OCI-LY3 (cell line): ENCODE data around the gene VPS45.

Experiments used
- H2AFZ ChIP-seq: fragments of 200-600, 300-600 bp; shearing (Covaris generic); 2 replicates; pipeline ENCODE4 v1.6.0; 2014; ENCODE audit warnings: antibody characterized with exemption, low read depth, low read length
- H3K27ac ChIP-seq: fragments of 200-600, 300-600 bp; sonication (generic); 2 replicates; pipeline ENCODE4 v1.5.1; 2014; ENCODE audit warnings: mild to moderate bottlenecking, low read length, moderate library complexity, mixed read lengths
- H3K27me3 ChIP-seq: fragments of 200-600, 300-600 bp; sonication (generic); 2 replicates; pipeline ENCODE4 v1.6.1; 2014; ENCODE audit warnings: low read depth, low read length, mixed read lengths
- H3K36me3 ChIP-seq: fragments of 200-600, 300-600 bp; sonication (generic); replicated peaks from 2 replicates; pipeline ENCODE3; 2014; ENCODE audit warnings: low read depth, low read length, mixed read lengths
- H3K4me1 ChIP-seq: fragments of 300-600, 200-600 bp; sonication (generic); 2 replicates; pipeline ENCODE4 v1.6.1; 2014; ENCODE audit warnings: low read length, mixed read lengths
- H3K4me2 ChIP-seq: fragments of 200-600, 300-600 bp; sonication (generic); 2 replicates; pipeline ENCODE4 v1.6.1; 2014; ENCODE audit warnings: low read length, mixed read lengths
- H3K4me3 ChIP-seq: fragments of 300-600, 200-600 bp; sonication (generic); 2 replicates; pipeline ENCODE4 v1.5.1; 2014; ENCODE audit warnings: antibody characterized with exemption, mild to moderate bottlenecking, low read length, moderate library complexity
- H3K79me2 ChIP-seq: fragments of 300-600, 200-600 bp; shearing (Covaris generic); 2 replicates; pipeline ENCODE4 v1.6.1; 2014; ENCODE audit warnings: mild to moderate bottlenecking, low read length, mixed read lengths
- H3K9ac ChIP-seq: fragments of 300-600, 200-600 bp; shearing (Covaris generic); 2 replicates; pipeline ENCODE4 v1.6.0; 2014; ENCODE audit warnings: mild to moderate bottlenecking, low read length, moderate library complexity
- H3K9me3 ChIP-seq: fragments of 200-600, 300-600 bp; shearing (Covaris generic); 2 replicates; pipeline ENCODE4 v1.6.1; 2014; ENCODE audit warnings: low read length, mixed read lengths; ENCODE audit not compliant: insufficient read depth
- H4K20me1 ChIP-seq: fragments of 200-600, 300-600 bp; sonication (generic); 2 replicates; pipeline ENCODE4 v1.6.1; 2016; ENCODE audit warnings: low read length, mixed read lengths; ENCODE audit not compliant: insufficient read depth
- EZH2phosphoT487 ChIP-seq: fragments of 200-600 bp; shearing (Covaris generic); IDR thresholded peaks from 2 replicates; pipeline ENCODE4 v1.6.1; 2018; ENCODE audit warnings: antibody characterized with exemption, mixed run types, low read depth
- TF ChIP-seq, protein P1 (sequence below): fragments of 200-600, 300-600 bp; sonication (generic); IDR thresholded peaks from 2 replicates; pipeline ENCODE4 v1.5.1; 2014; ENCODE audit warnings: antibody characterized with exemption, low read length, low read depth

VPS45 gene

DNA sequence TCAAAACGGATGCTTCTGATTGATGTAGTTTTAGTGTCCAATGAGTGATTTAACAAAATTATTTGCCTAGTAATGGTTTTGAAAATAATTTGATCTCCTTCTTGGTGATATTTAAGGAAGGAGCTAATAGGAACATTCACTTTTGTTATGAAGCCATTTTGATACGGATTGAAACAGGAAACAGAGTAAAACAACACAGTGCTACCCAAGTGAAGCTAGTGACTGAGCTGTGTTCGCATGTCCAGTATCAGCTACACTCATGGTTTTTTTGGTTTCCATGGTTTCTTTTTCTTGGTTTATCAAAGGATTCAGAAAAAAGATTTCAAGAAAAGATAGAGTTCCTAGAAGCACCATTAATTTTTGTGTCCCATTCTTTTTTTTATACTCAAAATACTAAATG lies 42.0 kb downstream of the VPS45 start:
- H3K27ac ChIP-seq = no peak overlapping the region
- TF ChIP-seq EZH2phosphoT487 = no peak
- TF ChIP-seq, protein P1, sequence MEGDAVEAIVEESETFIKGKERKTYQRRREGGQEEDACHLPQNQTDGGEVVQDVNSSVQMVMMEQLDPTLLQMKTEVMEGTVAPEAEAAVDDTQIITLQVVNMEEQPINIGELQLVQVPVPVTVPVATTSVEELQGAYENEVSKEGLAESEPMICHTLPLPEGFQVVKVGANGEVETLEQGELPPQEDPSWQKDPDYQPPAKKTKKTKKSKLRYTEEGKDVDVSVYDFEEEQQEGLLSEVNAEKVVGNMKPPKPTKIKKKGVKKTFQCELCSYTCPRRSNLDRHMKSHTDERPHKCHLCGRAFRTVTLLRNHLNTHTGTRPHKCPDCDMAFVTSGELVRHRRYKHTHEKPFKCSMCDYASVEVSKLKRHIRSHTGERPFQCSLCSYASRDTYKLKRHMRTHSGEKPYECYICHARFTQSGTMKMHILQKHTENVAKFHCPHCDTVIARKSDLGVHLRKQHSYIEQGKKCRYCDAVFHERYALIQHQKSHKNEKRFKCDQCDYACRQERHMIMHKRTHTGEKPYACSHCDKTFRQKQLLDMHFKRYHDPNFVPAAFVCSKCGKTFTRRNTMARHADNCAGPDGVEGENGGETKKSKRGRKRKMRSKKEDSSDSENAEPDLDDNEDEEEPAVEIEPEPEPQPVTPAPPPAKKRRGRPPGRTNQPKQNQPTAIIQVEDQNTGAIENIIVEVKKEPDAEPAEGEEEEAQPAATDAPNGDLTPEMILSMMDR = no peak
- no peak overlapping the region for H3K4me2 ChIP-seq
- H4K20me1 ChIP-seq = no peaks in the 10 kb centered on the region
- no peaks in the 10 kb centered on the region for H3K9me3 ChIP-seq
- peaks cover 15% of the 10 kb centered on the region for H3K36me3 ChIP-seq
- H2AFZ ChIP-seq = no peak overlapping the region
- H3K27me3 ChIP-seq = no peaks in the 10 kb centered on the region
- H3K4me3 ChIP-seq = no peak overlapping the region
- no peak overlapping the region for H3K9ac ChIP-seq
- no peaks in the 10 kb centered on the region for H3K79me2 ChIP-seq
- H3K4me1 ChIP-seq = peaks cover 12% of the 10 kb centered on the region

DNA sequence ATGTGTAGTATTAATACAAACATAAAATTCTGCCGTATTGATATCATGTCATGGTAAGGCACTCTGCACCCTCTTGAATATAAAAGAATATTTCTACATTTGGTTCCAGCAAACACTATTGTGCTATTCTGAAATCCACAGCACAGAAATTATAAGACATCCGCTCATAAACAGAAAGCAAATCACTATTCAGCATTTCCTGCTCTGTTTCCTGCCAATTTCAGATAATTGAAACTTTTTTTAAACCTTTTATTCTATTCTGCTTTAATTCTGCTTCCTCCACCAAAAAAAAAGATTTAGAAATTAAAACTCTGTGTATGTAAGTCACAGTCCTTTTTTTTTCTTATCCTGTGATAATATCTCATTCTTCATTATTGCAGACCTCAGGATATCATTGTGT lies 42.5 kb downstream of the VPS45 start:
- TF ChIP-seq EZH2phosphoT487 = no peak
- TF ChIP-seq, protein P1 = no peak
- no peak overlapping the region for H3K4me2 ChIP-seq

DNA sequence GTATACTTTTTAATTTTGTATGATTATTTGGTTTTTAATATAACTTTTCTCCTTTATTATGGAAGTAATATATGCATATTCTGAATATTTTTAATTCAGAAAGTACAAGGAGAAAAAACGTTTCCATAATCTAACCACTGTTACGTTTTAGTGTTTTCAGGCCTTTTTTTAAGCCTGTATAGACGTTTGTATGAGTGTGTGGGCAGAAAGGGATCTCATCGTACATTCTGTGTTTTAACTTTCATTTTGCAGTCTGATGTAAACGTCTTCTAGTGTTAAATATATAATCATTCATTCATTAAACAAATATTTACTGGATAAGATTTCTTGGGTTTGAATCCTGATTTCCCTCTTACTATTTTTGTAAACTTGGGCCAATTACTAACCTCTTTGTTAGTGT lies 44.1 kb downstream of the VPS45 start:
- H3K36me3 ChIP-seq = peaks cover 31% of the 10 kb centered on the region
- no peaks in the 10 kb centered on the region for H3K79me2 ChIP-seq
- TF ChIP-seq, protein P1 = no peak
- H3K27me3 ChIP-seq = no peaks in the 10 kb centered on the region
- no peak overlapping the region for H3K4me2 ChIP-seq
- no peak overlapping the region for H3K4me3 ChIP-seq
- H2AFZ ChIP-seq = no peak overlapping the region
- H3K4me1 ChIP-seq = peaks cover 3% of the 10 kb centered on the region
- H3K9me3 ChIP-seq = peaks cover 13% of the 10 kb centered on the region; the same call in 1 of the 2 replicates
- no peak overlapping the region for H3K9ac ChIP-seq
- no peak overlapping the region for H3K27ac ChIP-seq
- H4K20me1 ChIP-seq = no peaks in the 10 kb centered on the region

More for the DNA sequence above, 42.5 kb downstream of the VPS45 start:
- no peak overlapping the region for H3K4me3 ChIP-seq
- no peaks in the 10 kb centered on the region for H3K79me2 ChIP-seq
- no peaks in the 10 kb centered on the region for H3K27me3 ChIP-seq
- H3K9ac ChIP-seq = no peak overlapping the region
- peaks cover 20% of the 10 kb centered on the region for H3K36me3 ChIP-seq
- no peak overlapping the region for H2AFZ ChIP-seq
- H3K4me1 ChIP-seq = peaks cover 12% of the 10 kb centered on the region
- no peaks in the 10 kb centered on the region for H4K20me1 ChIP-seq
- H3K27ac ChIP-seq = no peak overlapping the region
- peaks cover 4% of the 10 kb centered on the region; the same call in 1 of the 2 replicates for H3K9me3 ChIP-seq

DNA sequence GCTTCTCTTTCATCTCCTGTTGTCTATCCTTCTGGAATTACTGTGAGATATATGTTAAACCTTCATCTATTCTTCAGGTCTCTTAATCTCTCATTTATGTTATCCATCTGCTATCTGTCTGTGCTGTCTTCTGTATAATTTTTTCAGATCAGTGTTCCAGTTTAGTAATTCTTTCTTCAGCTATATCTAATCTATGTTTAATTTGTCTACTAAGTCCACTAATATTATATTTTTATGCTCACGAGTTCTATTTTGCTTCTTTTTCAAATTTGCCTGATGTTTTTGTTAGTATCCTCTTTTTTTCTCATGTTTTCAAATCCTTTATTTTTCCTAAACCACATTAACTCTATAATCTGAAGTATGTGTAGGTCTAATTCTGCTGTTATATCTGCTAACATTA lies 47.5 kb downstream of the VPS45 start:
- Histone ChIP-seq H3K9me3 (peaks cover 13% of the 10 kb centered on the region; the same call in 1 of the 2 replicates), H3K4me2 (no peak overlapping the region), H3K4me1 (no peaks in the 10 kb centered on the region), H3K27ac (no peak overlapping the region), H3K79me2 (no peaks in the 10 kb centered on the region), H3K4me3 (no peak overlapping the region), H4K20me1 (no peaks in the 10 kb centered on the region), H2AFZ (no peak overlapping the region), H3K27me3 (no peaks in the 10 kb centered on the region), H3K36me3 (peaks cover 31% of the 10 kb centered on the region), H3K9ac (no peak overlapping the region)
- TF ChIP-seq, protein P1 = no peak
- TF ChIP-seq EZH2phosphoT487 = no peak
